HepG2 (cell line): Measurements from ENCODE around the gene WNK4. TPM values are rescaled to one million over a fixed set of nuclear protein-coding genes. Genes with fewer than 3 reads are reported as not detected.
A peak's percentile ranks its signal among the peaks of the same experiment; 100 is the strongest.

Source experiments
- ATAC-seq: fragments of 200-7000 bp; cut with Tn5 transposase; 3 replicates; pipeline ENCODE4 v1.9.1; 2020; ENCODE audit warnings: mild to moderate bottlenecking, moderate library complexity
- BruUV-seq: library from RNA; stranded (reverse); fragments of 400-500 nt; replicated peaks from 2 replicates; lab custom pipeline; 2021; lab: Mats Ljungman, UMichigan
- CTCF ChIA-PET: fragments of 300-600 bp; formaldehyde crosslinking; extraction: SDS; loops from one replicate; lab custom pipeline; 2021; ENCODE audit warnings: low total read pairs, inconsistent platforms, low intra/inter-chr PET ratio; lab: Yijun Ruan, JAX
- POLR2A ChIA-PET: fragments of 350-600 bp; sonication (Branson Sonifier 250); formaldehyde crosslinking; loops from one replicate; lab custom pipeline; 2020; ENCODE audit warnings: antibody characterized with exemption, inconsistent platforms; lab: Yijun Ruan, JAX
- DNase-seq: peaks from one replicate; pipeline ENCODE4 v3.0.0-alpha.2; 2015; ENCODE audit warnings: low spot score
- FAIRE-seq: peaks from 3 replicates; lab custom pipeline; 2011; peaks lifted over from hg19 to GRCh38; lab: Jason Lieb, UNC
- H2AFZ ChIP-seq: one replicate; pipeline ENCODE4 v1.6.1; 2011; ENCODE audit warnings: low read length, inconsistent platforms
- H3K27ac ChIP-seq: fragments of 300-600 bp; 3 replicates; pipeline ENCODE4 v1.8.0; 2011; ENCODE audit warnings: mixed run types, mild to moderate bottlenecking, mixed read lengths, low read length, inconsistent platforms; ENCODE audit not compliant: insufficient read depth; ENCODE audit errors: extremely low read length
- H3K27me3 ChIP-seq, 2 experiments: fragments of 200-600 bp in 1 of 2; 2 replicates in 1 of 2; 3 replicates in 1 of 2; pipeline versions ENCODE4 v1.6.0 to v1.8.0; 2011; ENCODE audit warnings: low read length in 2 of 2, mild to moderate bottlenecking in 2 of 2, moderate library complexity in 2 of 2, inconsistent platforms in 1 of 2; ENCODE audit not compliant: insufficient read depth in 2 of 2, control insufficient read depth in 1 of 2
- H3K36me3 ChIP-seq, 2 experiments: fragments of 200-600 bp in 1 of 2; replicated peaks in 1 of 2; 2 replicates in 1 of 2; 3 replicates in 1 of 2; pipeline versions ENCODE4 v1.5.1 to v1.8.0; 2011; ENCODE audit warnings: low read length in 2 of 2, inconsistent platforms in 1 of 2; ENCODE audit not compliant: insufficient read depth in 2 of 2, control insufficient read depth in 1 of 2
- H3K4me1 ChIP-seq: 2 replicates; pipeline ENCODE4 v1.5.1; 2012; ENCODE audit warnings: low read length, inconsistent platforms; ENCODE audit not compliant: insufficient read depth
- H3K4me2 ChIP-seq: 2 replicates; pipeline ENCODE4 v1.6.0; 2011; ENCODE audit warnings: low read depth, low read length, inconsistent platforms
- H3K4me3 ChIP-seq, 3 experiments: fragments of 200-600 bp in 1 of 3; sonication (generic), shearing (Covaris generic) in 1 of 3; replicated peaks in 1 of 3; 2 replicates each; pipeline ENCODE4 v1.5.1; 2011 to 2016; ENCODE audit warnings: low read length in 3 of 3, inconsistent platforms in 2 of 3, low read depth in 2 of 3, mild to moderate bottlenecking in 2 of 3, control low read depth in 1 of 3, mixed read lengths in 1 of 3; ENCODE audit not compliant: insufficient read depth in 1 of 3
- H3K79me2 ChIP-seq: one replicate; pipeline ENCODE4 v1.6.1; 2011; ENCODE audit warnings: low read length, inconsistent platforms; ENCODE audit not compliant: insufficient read depth
- H3K9ac ChIP-seq: 2 replicates; pipeline ENCODE4 v1.6.0; 2011; ENCODE audit warnings: mild to moderate bottlenecking, low read depth, low read length, inconsistent platforms; ENCODE audit not compliant: insufficient read depth
- H3K9me3 ChIP-seq: 2 replicates; pipeline ENCODE4 v1.5.1; 2012; ENCODE audit warnings: mild to moderate bottlenecking, low read length
- H4K20me1 ChIP-seq: 2 replicates; pipeline ENCODE4 v1.6.0; 2011; ENCODE audit warnings: inconsistent platforms, mild to moderate bottlenecking, low read length, moderate library complexity; ENCODE audit not compliant: insufficient read depth
- ARID2 ChIP-seq: sonication (generic); formaldehyde crosslinking; IDR thresholded peaks from 2 replicates; pipeline ENCODE4 v1.8.1; 2022; ENCODE audit warnings: mild to moderate bottlenecking, missing genetic modification reagents, borderline replicate concordance
- CEBPB ChIP-seq: IDR thresholded peaks from 2 replicates; pipeline ENCODE4 v1.6.1; 2011; ENCODE audit warnings: low read depth, low read length, improper control_type of control experiment, borderline replicate concordance
- CEBPG ChIP-seq: IDR thresholded peaks from 2 replicates; pipeline ENCODE4 v1.6.1; 2016
- EEA1 ChIP-seq: sonication (generic); formaldehyde crosslinking; IDR thresholded peaks from 2 replicates; pipeline ENCODE4 v1.5.1; 2020; ENCODE audit warnings: mild to moderate bottlenecking, missing genetic modification reagents, borderline replicate concordance
- EED ChIP-seq: sonication (generic); formaldehyde crosslinking; IDR thresholded peaks from 2 replicates; pipeline ENCODE4 v1.5.0; 2020; ENCODE audit warnings: mild to moderate bottlenecking, missing genetic modification reagents
- FOXA3 ChIP-seq: IDR thresholded peaks from 2 replicates; pipeline ENCODE4 v1.6.1; 2016; ENCODE audit warnings: missing genetic modification reagents, missing compliant biosample characterization
- HES4 ChIP-seq: sonication (generic); formaldehyde crosslinking; IDR thresholded peaks from 2 replicates; pipeline ENCODE4 v1.9.0; 2021; ENCODE audit warnings: mild to moderate bottlenecking, missing genetic modification reagents, borderline replicate concordance
- NR2F1 ChIP-seq, 2 experiments: fragments of 450-650 bp in 1 of 2; formaldehyde crosslinking in 1 of 2; IDR thresholded peaks; 2 replicates each; pipeline versions ENCODE4 v1.5.0 to v1.6.1; 2016 to 2020; ENCODE audit warnings: mild to moderate bottlenecking in 1 of 2, missing compliant biosample characterization in 1 of 2, missing genetic modification reagents in 1 of 2, moderate library complexity in 1 of 2
- POLR2A ChIP-seq, 2 experiments: IDR thresholded peaks; 2 replicates each; pipeline ENCODE4 v1.6.1; 2011; ENCODE audit warnings: low read depth in 2 of 2, low read length in 2 of 2, mild to moderate bottlenecking in 1 of 2, moderate library complexity in 1 of 2; ENCODE audit not compliant: insufficient read depth in 1 of 2
- PPARG ChIP-seq: conservative IDR thresholded peaks from 2 replicates; pipeline ENCODE4 v1.6.1; 2016; ENCODE audit warnings: missing biosample characterization, missing genetic modification reagents
- TBL1XR1 ChIP-seq: fragments of 150-350 bp; IDR thresholded peaks from 2 replicates; pipeline ENCODE4 v1.6.1; 2014; ENCODE audit warnings: borderline replicate concordance, low read length; ENCODE audit not compliant: partially characterized antibody
- TGIF2 ChIP-seq: IDR thresholded peaks from 2 replicates; pipeline ENCODE4 v1.6.1; 2016; ENCODE audit warnings: control low read depth, missing compliant biosample characterization
- ZFP90 ChIP-seq: sonication (generic); formaldehyde crosslinking; IDR thresholded peaks from 2 replicates; pipeline ENCODE4 v1.8.0; 2022; ENCODE audit warnings: missing genetic modification reagents, mild to moderate bottlenecking, inconsistent platforms, borderline replicate concordance
- ZNF224 ChIP-seq: sonication (generic); formaldehyde crosslinking; IDR thresholded peaks from 2 replicates; pipeline ENCODE4 v1.5.0; 2020; ENCODE audit warnings: mild to moderate bottlenecking, missing genetic modification reagents
- ZNF614 ChIP-seq: IDR thresholded peaks from 2 replicates; pipeline ENCODE4 v1.6.1; 2018; ENCODE audit warnings: missing biosample characterization, missing genetic modification reagents, inconsistent platforms, borderline replicate concordance
- ZNF670 ChIP-seq: sonication (generic); formaldehyde crosslinking; IDR thresholded peaks from 2 replicates; pipeline ENCODE4 v1.8.0; 2022; ENCODE audit warnings: mild to moderate bottlenecking, missing genetic modification reagents, borderline replicate concordance
- ZNF850 ChIP-seq: sonication (generic); formaldehyde crosslinking; conservative IDR thresholded peaks from 2 replicates; pipeline ENCODE4 v1.9.0; 2021; ENCODE audit warnings: mild to moderate bottlenecking, missing genetic modification reagents
- WGBS: methylation state at CpG from one replicate; pipeline ENCODE4 v1.1.6; 2017; ENCODE audit warnings: low lambda C conversion rate; 5-methylcytosine and 5-hydroxymethylcytosine counted together
- in situ Hi-C: cut with HindIII; loops from 2 replicates; pipeline ENCODE4 v1.10.0; 2017; ENCODE audit warnings: low pct_unique_long_range_greater_than_20kb; ENCODE audit not compliant: extremely low pct_ligation_motif_present
- intact Hi-C: fragments of 100-400 bp; cut with micrococcal nuclease; formaldehyde crosslinking; loops from one replicate; pipeline ENCODE4 v1.10.0; 2022; ENCODE audit not compliant: unreplicated experiment
- polyA plus RNA-seq, 8 experiments: library from polyadenylated mRNA; depleted of rRNA in 3 of 8; stranded (reverse) in 7 of 8; unstranded in 1 of 8; fragments of >200 nt; fragmentation: Illumina TruSeq in 4 of 8; extraction: Trizol in 4 of 8; gene quantifications; 2 replicates each; pipeline versions ENCODE4 v1.2.1 to v1.2.3, GENCODE V29; 2011 to 2016; ENCODE audit warnings: low read depth in 4 of 8, missing spikeins in 1 of 8, mixed read lengths in 1 of 8; ENCODE audit not compliant: insufficient read depth in 1 of 8
- total RNA-seq, 5 experiments: library from RNA; depleted of rRNA; stranded (reverse); fragments of >200 nt; fragmentation: Illumina TruSeq; extraction: Trizol; gene quantifications; 2 replicates each; pipeline ENCODE4 v1.2.3, GENCODE V29; 2016; ENCODE audit warnings: low read depth in 1 of 5
- TF ChIP-seq, protein P1 (sequence below): sonication (generic); formaldehyde crosslinking; IDR thresholded peaks from 2 replicates; pipeline ENCODE4 v1.5.0; 2020; ENCODE audit warnings: missing genetic modification reagents, mild to moderate bottlenecking, borderline replicate concordance
- TF ChIP-seq, protein P2 (sequence below): sonication (generic); formaldehyde crosslinking; IDR thresholded peaks from 2 replicates; pipeline ENCODE4 v1.4.0; 2020; ENCODE audit warnings: missing genetic modification reagents; ENCODE audit errors: not compliant biosample characterization
- TF ChIP-seq, protein P3 (sequence below): sonication (generic); formaldehyde crosslinking; IDR thresholded peaks from 2 replicates; pipeline ENCODE4 v1.8.0; 2023; ENCODE audit warnings: mild to moderate bottlenecking, missing genetic modification reagents

WNK4 gene
- total and polyA plus RNA-seq, 2 of the 13 experiments (the other 11 are each of a cell fraction or from before 2014, with no cell fraction given) = 2.7 to 13.7 TPM

DNA sequence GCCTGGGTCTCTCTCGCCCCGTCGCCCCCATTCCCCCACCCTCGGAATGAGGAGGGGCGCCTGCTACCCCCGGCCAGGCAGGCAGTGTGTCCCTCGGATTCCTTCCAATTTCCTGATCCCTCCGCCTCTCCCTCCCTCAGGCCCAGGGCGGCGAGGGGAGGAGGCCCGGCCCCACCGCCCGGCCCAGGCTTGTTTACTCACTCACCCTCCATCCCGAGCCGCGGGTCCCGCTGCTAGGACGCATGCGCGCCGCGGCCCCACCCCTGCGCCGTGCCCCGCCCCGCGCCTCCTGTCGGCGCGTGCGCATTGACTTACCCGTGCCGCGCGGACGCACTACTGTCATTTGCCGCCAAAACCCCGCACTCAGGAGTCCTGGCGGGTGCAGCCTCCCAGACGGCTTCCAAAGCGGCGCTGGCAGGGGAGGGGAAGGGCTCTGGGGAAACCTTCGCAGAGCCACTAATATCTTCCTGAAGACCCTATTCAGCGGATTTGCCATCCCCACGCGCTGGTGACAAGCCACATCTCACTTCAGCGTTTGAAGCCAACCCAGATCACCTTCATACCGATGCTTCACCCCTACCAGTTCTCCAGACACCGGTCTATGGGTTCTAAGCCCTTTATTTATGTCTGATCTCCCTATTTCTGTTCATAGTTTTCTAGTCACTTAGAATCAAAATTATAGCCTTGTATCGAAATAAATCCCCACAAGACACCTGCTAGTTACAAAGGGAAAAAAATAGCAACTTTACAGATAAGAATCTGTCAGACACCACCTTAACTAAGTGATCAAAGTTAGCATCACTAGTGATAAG, 35.4 kb upstream of the WNK4 start, which contains the start of gene EZH1 (continued):
- no peak for TF ChIP-seq EEA1 (CRISPR knock-in tag)
- TF ChIP-seq HES4 (CRISPR knock-in tag) = peak; percentile 72; the same call in 1 of the 2 replicates

DNA sequence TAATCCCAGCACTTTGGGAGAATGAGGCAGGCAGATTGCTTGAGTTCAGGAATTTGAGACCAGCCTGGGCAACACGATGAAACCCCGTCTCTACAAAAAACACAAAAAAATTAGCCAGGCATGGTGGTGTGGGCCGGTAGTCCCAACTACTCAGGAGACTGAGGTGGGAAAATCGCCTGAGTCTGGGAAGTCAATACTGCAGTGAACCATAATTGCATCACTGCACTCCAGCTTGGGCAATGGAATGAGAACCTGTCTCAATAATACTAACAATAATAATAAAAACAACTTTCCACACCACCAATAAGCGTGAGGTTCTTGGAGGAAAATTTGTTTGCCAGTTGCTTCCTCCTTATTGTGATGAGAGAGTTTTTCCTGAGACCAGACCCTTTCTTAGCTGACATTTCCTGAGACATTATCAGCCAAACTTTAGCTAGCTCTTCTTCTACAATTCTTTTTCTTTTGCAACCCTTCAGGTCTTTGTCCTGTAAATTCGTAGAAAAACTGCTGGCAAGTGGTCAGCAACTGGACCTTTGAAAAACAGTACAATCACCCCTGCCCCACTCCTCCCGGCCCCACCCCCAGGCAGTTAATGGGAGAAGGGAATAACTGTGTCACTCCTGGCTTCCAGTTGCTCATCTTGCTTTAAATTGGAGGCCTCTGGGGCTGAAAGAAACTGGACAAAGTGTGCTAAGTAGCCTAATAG, 32.1 kb upstream of the WNK4 start:
- no peak for DNase-seq
- Histone ChIP-seq H3K4me2 (peak overlapping the region; percentile 78), H3K4me1 (peaks cover 57% of the 10 kb centered on the region), H3K9ac (peak overlapping the region; percentile 14; the same call in 1 of the 2 replicates), H3K9me3 (no peaks in the 10 kb centered on the region), H3K36me3 (no peaks in the 10 kb centered on the region), H3K27ac (no peak overlapping the region), H3K79me2 (peaks cover 9% of the 10 kb centered on the region), H3K4me3 (no peak overlapping the region), H2AFZ (no peak overlapping the region), H4K20me1 (no peaks in the 10 kb centered on the region), H3K27me3 (no peaks in the 10 kb centered on the region)
- 5% methylated on average over 7 of the region's 7 CpGs for WGBS
- POLR2A ChIA-PET = interaction anchor here (0.8 to 4.4 kb wide), 11 partner anchors 9 to 144 kb away, joined by 3 to 45 read pairs (median 4); partner anchors contain the start of genes BECN1, RAMP2, TUBG2 and VPS25
- FAIRE-seq = no peak
- ATAC-seq = no peak
- in situ Hi-C loops (no loop called here), intact Hi-C loops (no loop called here)
- BruUV-seq = no TSS peak
- CTCF ChIA-PET = no interaction called here
- TF ChIP-seq, protein P1, sequence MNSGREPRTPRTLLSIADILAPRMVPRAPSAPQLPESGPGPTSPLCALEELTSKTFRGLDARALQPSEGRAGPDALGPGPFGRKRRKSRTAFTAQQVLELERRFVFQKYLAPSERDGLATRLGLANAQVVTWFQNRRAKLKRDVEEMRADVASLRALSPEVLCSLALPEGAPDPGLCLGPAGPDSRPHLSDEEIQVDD (CRISPR knock-in tag) = no peak
- TF ChIP-seq EED (CRISPR knock-in tag) = no peak
- TF ChIP-seq POLR2A (IDR thresholded peaks at IDR 0.05; ENCODE audit: insufficient read depth in 1 of 2, low read depth in 2 of 2, low read length in 2 of 2) = no peak
- no peak for TF ChIP-seq ARID2 (CRISPR knock-in tag)
- TF ChIP-seq, protein P2, sequence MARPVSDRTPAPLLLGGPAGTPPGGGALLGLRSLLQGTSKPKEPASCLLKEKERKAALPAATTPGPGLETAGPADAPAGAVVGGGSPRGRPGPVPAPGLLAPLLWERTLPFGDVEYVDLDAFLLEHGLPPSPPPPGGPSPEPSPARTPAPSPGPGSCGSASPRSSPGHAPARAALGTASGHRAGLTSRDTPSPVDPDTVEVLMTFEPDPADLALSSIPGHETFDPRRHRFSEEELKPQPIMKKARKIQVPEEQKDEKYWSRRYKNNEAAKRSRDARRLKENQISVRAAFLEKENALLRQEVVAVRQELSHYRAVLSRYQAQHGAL (CRISPR knock-in tag) = no peak
- no peak for TF ChIP-seq ZNF850 (CRISPR knock-in tag)
- no peak for TF ChIP-seq HES4 (CRISPR knock-in tag)
- TF ChIP-seq TBL1XR1 = no peak
- TF ChIP-seq CEBPG (CRISPR knock-in tag) = peak; percentile 68
- TF ChIP-seq ZNF614 (CRISPR knock-in tag) = 0 out of 2 replicates have a peak, but pooled peaks have one; percentile 5
- TF ChIP-seq ZFP90 = no peak
- no peak for TF ChIP-seq FOXA3 (CRISPR knock-in tag)
- 0 out of 2 replicates have a peak, but pooled peaks have one; percentile 17 for TF ChIP-seq TGIF2
- TF ChIP-seq, protein P3, sequence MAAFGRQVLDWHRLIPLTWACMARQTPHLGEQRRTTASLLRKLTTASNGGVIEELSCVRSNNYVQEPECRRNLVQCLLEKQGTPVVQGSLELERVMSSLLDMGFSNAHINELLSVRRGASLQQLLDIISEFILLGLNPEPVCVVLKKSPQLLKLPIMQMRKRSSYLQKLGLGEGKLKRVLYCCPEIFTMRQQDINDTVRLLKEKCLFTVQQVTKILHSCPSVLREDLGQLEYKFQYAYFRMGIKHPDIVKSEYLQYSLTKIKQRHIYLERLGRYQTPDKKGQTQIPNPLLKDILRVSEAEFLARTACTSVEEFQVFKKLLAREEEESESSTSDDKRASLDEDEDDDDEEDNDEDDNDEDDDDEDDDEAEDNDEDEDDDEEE (CRISPR knock-in tag) = no peak
- TF ChIP-seq NR2F1 (CRISPR knock-in tag; IDR thresholded peaks at IDR 0.05) = no peak
- no peak for TF ChIP-seq ZNF224 (CRISPR knock-in tag)
- TF ChIP-seq CEBPB = peak; percentile 91
- peak; percentile 14; the same call in 1 of the 2 replicates for TF ChIP-seq PPARG (CRISPR knock-in tag)
- TF ChIP-seq ZNF670 (CRISPR knock-in tag) = 0 out of 2 replicates have a peak, but pooled peaks have one; percentile 57
